Bronchial epithelial cell (primary cell): Measurements from ENCODE around the gene MAP4. TPM values are rescaled to one million over a fixed set of nuclear protein-coding genes. Genes with fewer than 3 reads are reported as not detected.

Source experiments
- DNase-seq: peaks from one replicate; pipeline ENCODE4 v3.0.0-alpha.2; 2010; ENCODE audit warnings: low read depth
- FAIRE-seq: peaks from 2 replicates; lab custom pipeline; 2011; peaks lifted over from hg19 to GRCh38; lab: Jason Lieb, UNC
- H3K27me3 ChIP-seq: 2 replicates; pipeline ENCODE4 v1.5.1; 2011; ENCODE audit warnings: low read length; ENCODE audit not compliant: control insufficient read depth, insufficient read depth
- H3K36me3 ChIP-seq: 2 replicates; pipeline ENCODE4 v1.5.1; 2011; ENCODE audit warnings: low read length; ENCODE audit not compliant: control insufficient read depth, insufficient read depth
- H3K4me3 ChIP-seq: 2 replicates; pipeline ENCODE4 v1.5.1; 2011; ENCODE audit warnings: mild to moderate bottlenecking, low read depth, low read length, control low read depth
- CTCF ChIP-seq: IDR thresholded peaks from 2 replicates; pipeline ENCODE4 v1.5.1; 2011; ENCODE audit warnings: mild to moderate bottlenecking, moderate library complexity, low read length, control low read depth, inconsistent platforms; ENCODE audit not compliant: insufficient read depth, severe bottlenecking
- total RNA-seq: library from RNA; depleted of rRNA; stranded (reverse); fragments of >200 nt; gene quantifications from 2 replicates; pipeline ENCODE4 v1.2.1, GENCODE V29; 2014

The MAP4 gene
- total RNA-seq, 1 donor from 2014 or later = 44.8 TPM

- H3K36me3 ChIP-seq = peaks cover 5% of the 10 kb centered on the region
- TF ChIP-seq CTCF = no peak
- H3K27me3 ChIP-seq = no peaks in the 10 kb centered on the region
- DNase-seq (no peak), FAIRE-seq (no peak)
- no peak overlapping the region for H3K4me3 ChIP-seq
Measured at GRCh38 chr3:47974974-47975470, 41.2 kb downstream of the MAP4 start.

GRCh38 chr3:47971081-47971480 is 45.1 kb downstream of the MAP4 start:
- peaks cover 4% of the 10 kb centered on the region for H3K36me3 ChIP-seq
- no peaks in the 10 kb centered on the region for H3K27me3 ChIP-seq
- TF ChIP-seq CTCF = no peak
- H3K4me3 ChIP-seq = no peak overlapping the region
- FAIRE-seq (no peak), DNase-seq (no peak)

GRCh38 chr3:47964740-47965139 is 51.5 kb downstream of the MAP4 start:
- no peak overlapping the region for H3K4me3 ChIP-seq
- no peaks in the 10 kb centered on the region for H3K36me3 ChIP-seq
- no peaks in the 10 kb centered on the region for H3K27me3 ChIP-seq
- DNase-seq (no peak), FAIRE-seq (no peak)
- no peak for TF ChIP-seq CTCF

- H3K4me3 ChIP-seq = no peak overlapping the region
- no peaks in the 10 kb centered on the region for H3K27me3 ChIP-seq
- no peak for TF ChIP-seq CTCF
- FAIRE-seq (peak; percentile 7), DNase-seq (peak; percentile 60)
- no peaks in the 10 kb centered on the region for H3K36me3 ChIP-seq
Measured at GRCh38 chr3:47961815-47962606, 54.2 kb downstream of the MAP4 start.

GRCh38 chr3:47961036-47961435 is 55.2 kb downstream of the MAP4 start:
- no peaks in the 10 kb centered on the region for H3K36me3 ChIP-seq
- H3K27me3 ChIP-seq = no peaks in the 10 kb centered on the region
- FAIRE-seq = no peak
- TF ChIP-seq CTCF = no peak
- no peak overlapping the region for H3K4me3 ChIP-seq
- DNase-seq = no peak
